H7 (cell line): ENCODE measurements around the gene B3GALNT1. TPM values are rescaled to one million over a fixed set of nuclear protein-coding genes. Genes with fewer than 3 reads are reported as not detected.

ENCODE experiments used
- DNase-seq: peaks from one replicate; pipeline ENCODE4 v3.0.0; 2012
- H3K27me3 ChIP-seq: 2 replicates; pipeline ENCODE4 v1.6.0; 2011; ENCODE audit warnings: mild to moderate bottlenecking, low read length; ENCODE audit not compliant: control insufficient read depth, insufficient read depth
- H3K36me3 ChIP-seq: replicated peaks from 2 replicates; pipeline ENCODE4 v1.5.1; 2011; ENCODE audit warnings: low read length; ENCODE audit not compliant: control insufficient read depth, insufficient read depth
- H3K4me3 ChIP-seq: 2 replicates; pipeline ENCODE4 v1.5.1; 2011; ENCODE audit warnings: low read depth, mild to moderate bottlenecking, control low read depth, low read length, moderate library complexity; ENCODE audit not compliant: insufficient read depth
- total RNA-seq: library from RNA; depleted of rRNA; stranded (reverse); fragments of >200 nt; shearing (Covaris generic); gene quantifications from 2 replicates; pipeline ENCODE4 v1.2.3, GENCODE V29; 2014; rRNA removed

Gene B3GALNT1, protein sequence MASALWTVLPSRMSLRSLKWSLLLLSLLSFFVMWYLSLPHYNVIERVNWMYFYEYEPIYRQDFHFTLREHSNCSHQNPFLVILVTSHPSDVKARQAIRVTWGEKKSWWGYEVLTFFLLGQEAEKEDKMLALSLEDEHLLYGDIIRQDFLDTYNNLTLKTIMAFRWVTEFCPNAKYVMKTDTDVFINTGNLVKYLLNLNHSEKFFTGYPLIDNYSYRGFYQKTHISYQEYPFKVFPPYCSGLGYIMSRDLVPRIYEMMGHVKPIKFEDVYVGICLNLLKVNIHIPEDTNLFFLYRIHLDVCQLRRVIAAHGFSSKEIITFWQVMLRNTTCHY
- total RNA-seq: 3.5 and 5.4 TPM in 2 replicates

GRCh38 chr3:161104561-161105551, at the start of gene B3GALNT1:
TSS of gene B3GALNT1 (minus strand) at chr3:161105349. CDS start at chr3:161086754, 18,595 bp downstream.
- peak; percentile 83 for DNase-seq
- Histone ChIP-seq H3K36me3 (peaks cover 2% of the 10 kb centered on the region), H3K27me3 (peaks cover 19% of the 10 kb centered on the region), H3K4me3 (peak within 1 kb of the TSS; percentile 66)

GRCh38 chr3:161153480-161153879, 48.3 kb upstream of the B3GALNT1 start:
- H3K36me3 ChIP-seq: no peaks in the 10 kb centered on the region
- no peak for DNase-seq
- no peaks in the 10 kb centered on the region for H3K27me3 ChIP-seq
- H3K4me3 ChIP-seq: no peak overlapping the region

- no peak for DNase-seq
These were observed 44.9 kb upstream of the B3GALNT1 start for GRCh38 chr3:161150001-161150525.

GRCh38 chr3:161149529-161149928, 44.4 kb upstream of the B3GALNT1 start:
- DNase-seq: no peak
- H3K27me3 ChIP-seq: no peaks in the 10 kb centered on the region
- no peaks in the 10 kb centered on the region for H3K36me3 ChIP-seq
- H3K4me3 ChIP-seq: no peak overlapping the region

More at GRCh38 chr3:161150001-161150525, 44.9 kb upstream of the B3GALNT1 start:
- Histone ChIP-seq H3K36me3 (no peaks in the 10 kb centered on the region), H3K27me3 (no peaks in the 10 kb centered on the region), H3K4me3 (no peak overlapping the region)

GRCh38 chr3:161148832-161149475, 43.8 kb upstream of the B3GALNT1 start:
- DNase-seq: no peak
- Histone ChIP-seq H3K27me3 (no peaks in the 10 kb centered on the region), H3K4me3 (no peak overlapping the region), H3K36me3 (no peaks in the 10 kb centered on the region)

DNA sequence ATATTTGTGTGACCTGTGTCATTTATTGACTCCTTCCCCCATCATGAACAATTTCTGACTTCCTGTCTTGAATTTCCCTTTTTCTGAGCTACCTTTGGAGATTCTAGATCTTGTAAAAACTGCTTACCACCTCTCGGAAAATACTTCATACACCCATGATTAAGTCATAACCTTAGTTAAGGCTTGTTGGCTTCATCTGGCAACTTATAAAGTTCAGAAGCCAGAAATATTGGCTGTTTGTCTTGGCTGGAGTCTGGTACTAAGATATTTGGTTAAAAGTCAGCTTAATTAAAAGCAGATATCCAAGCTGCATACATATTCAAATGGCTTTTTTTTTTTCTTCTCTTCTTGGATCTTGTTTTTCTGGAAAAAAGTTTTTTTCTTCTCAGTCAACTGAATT, 37.3 kb upstream of the B3GALNT1 start:
- Histone ChIP-seq H3K27me3 (no peaks in the 10 kb centered on the region), H3K4me3 (no peak overlapping the region), H3K36me3 (no peaks in the 10 kb centered on the region)
- no peak for DNase-seq

DNA sequence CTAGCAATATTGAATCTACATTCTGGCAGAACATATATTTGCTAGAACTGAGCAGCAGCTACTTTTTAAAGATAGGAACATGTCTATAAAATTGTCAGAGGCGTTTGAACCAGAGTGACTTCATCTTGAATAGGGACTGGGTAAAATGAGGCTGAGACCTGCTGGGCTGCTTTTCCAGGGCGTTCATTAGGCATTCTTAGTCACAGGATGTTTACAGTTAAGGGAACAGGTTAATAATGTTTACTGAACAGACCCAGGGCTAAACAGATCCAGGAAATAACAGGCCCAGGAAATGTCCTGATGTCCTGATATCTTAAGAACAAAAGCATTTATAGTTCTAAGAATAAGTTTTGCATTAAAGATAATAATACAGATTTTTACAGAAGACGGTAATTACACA, 34.5 kb upstream of the B3GALNT1 start:
- Histone ChIP-seq H3K27me3 (no peaks in the 10 kb centered on the region), H3K36me3 (no peaks in the 10 kb centered on the region)

DNA sequence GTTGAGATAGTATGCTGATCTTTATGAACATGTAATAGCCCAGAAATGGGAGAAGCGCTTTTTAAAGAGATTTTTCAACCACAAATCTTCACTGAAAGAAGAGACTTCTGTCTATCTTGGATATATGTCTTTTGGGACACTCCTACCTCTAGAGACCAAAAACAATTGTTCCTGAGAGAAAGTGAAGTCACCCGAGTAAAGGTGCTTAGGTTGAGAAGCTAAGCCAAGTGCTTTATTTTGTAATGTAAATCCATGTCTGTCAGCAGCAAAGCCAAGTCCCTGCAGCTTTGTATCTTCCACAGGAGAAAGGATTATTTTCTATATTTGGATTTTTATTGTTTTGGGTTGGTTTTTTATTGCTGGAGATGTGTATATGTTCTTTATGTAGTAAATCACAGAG, 32.1 kb upstream of the B3GALNT1 start:
- DNase-seq: no peak
- H3K4me3 ChIP-seq: no peak overlapping the region
- H3K27me3 ChIP-seq: no peaks in the 10 kb centered on the region
- no peaks in the 10 kb centered on the region for H3K36me3 ChIP-seq

More for the DNA sequence above, 34.5 kb upstream of the B3GALNT1 start:
- H3K4me3 ChIP-seq: no peak overlapping the region
- no peak for DNase-seq

DNA sequence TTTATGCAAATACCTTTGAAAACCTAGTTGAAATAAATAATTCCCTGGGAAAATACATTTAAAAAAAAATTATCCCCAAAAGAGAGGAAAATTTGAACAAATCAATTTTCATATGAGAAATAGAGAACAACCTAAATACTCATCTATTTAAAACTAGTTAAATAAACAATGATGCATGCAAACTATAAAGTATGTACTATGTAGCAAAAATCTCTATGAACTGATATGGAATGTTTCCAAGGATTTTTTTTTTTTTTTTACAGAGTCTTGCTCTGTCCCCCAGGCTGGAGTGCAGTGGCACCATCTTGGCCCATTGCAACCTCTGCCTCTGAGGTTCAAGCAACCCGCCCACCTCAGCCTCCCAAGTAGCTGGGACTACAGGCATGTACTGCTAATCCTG, 27.2 kb upstream of the B3GALNT1 start:
- Histone ChIP-seq H3K4me3 (no peak overlapping the region), H3K27me3 (no peaks in the 10 kb centered on the region), H3K36me3 (no peaks in the 10 kb centered on the region)
- no peak for DNase-seq

- no peaks in the 10 kb centered on the region for H3K27me3 ChIP-seq
- H3K4me3 ChIP-seq: no peak overlapping the region
- DNase-seq: no peak
- no peaks in the 10 kb centered on the region for H3K36me3 ChIP-seq
These were observed 21.3 kb upstream of the B3GALNT1 start for GRCh38 chr3:161126495-161126894.

DNA sequence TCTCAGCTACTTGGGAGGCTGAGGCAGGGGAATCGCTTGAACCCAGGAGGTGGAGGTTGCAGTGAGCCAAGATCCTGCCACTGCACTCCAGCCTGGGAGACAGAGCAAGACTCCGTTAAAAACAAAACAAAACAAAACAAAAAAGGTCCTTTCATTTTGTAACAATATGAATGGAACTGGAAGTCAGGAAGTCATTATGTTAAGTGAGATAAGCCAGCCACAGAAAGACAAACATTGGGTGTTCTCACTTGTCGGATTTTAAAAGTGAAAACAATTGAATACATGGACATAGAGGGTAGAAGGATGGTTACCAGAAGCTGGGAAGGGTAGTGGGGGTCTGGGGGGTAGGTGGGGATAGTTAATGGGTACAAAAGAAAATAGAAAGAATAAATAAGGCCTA, 12.5 kb upstream of the B3GALNT1 start:
- H3K27me3 ChIP-seq: no peaks in the 10 kb centered on the region
- no peak overlapping the region for H3K4me3 ChIP-seq
- H3K36me3 ChIP-seq: no peaks in the 10 kb centered on the region
- no peak for DNase-seq

GRCh38 chr3:161108840-161109239, 3.7 kb upstream of the B3GALNT1 start:
- Histone ChIP-seq H3K27me3 (peaks cover 19% of the 10 kb centered on the region), H3K4me3 (no peak overlapping the region), H3K36me3 (no peaks in the 10 kb centered on the region)
- DNase-seq: no peak

DNA sequence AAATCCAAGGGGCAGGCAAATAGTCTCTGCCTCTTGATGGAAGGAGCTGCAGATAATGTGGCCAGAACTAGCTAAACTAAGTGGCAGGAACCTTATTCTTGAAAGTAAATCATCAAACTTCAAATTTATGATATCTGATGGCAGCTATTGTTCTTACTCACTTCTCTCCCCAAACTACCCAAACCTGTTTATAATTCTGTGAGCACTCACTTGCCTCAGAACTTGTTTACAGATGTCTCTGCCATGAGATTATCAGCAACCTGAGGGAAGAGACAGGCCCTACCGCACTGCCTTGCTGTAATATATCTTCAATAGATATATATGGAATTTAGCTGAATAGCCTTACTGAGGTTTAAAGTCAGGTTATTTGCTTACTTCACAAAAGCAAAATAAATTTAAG, 2.2 kb upstream of the B3GALNT1 start:
- Histone ChIP-seq H3K36me3 (no peaks in the 10 kb centered on the region), H3K4me3 (no peak overlapping the region), H3K27me3 (peaks cover 19% of the 10 kb centered on the region)
- DNase-seq: no peak

DNA sequence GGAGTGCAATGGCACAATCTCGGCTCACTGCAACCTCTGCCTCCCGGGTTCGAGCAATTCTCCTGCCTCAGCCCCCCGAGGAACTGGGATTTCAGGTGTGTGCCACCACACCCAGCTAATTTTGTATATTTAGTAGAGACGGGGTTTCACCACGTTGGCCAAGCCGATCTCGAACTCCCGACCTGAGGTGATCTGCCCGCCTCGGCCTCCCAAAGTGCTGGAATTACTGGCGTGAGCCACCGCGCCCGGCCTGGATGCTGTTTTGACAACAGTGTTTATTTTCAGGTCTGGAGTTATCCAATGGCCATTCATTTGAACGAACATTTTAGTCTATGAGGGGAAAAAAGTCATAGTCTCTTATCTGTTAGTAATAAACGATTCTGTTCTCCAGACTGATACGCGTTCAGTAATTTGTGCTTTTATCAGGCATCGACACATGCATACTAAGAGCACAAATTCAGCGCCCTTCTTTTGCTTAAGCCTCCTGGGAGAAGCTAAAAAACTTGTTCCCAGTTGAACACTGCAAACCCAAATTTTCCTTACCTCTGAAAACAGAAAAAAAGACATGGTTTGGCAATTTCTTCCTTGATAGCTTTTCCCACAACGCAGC, 1.3 kb downstream of the B3GALNT1 start:
- Histone ChIP-seq H3K4me3 (peak overlapping the region; percentile 66; the same call in 1 of the 2 replicates), H3K36me3 (peaks cover 2% of the 10 kb centered on the region), H3K27me3 (peaks cover 19% of the 10 kb centered on the region)
- DNase-seq: no peak
